LNCAP (cell line): ENCODE data around the gene NDUFS8.

Experiments used
- CTCF ChIP-seq: fragments of 450-650 bp; IDR thresholded peaks from 2 replicates; pipeline ENCODE4 v1.5.1; 2017; ENCODE audit warnings: mild to moderate bottlenecking

The NDUFS8 gene

GRCh38 chr11:68032003-68032402 lies 1.5 kb downstream of the NDUFS8 start:
- no peak for TF ChIP-seq CTCF

- no peak for TF ChIP-seq CTCF
Observed at GRCh38 chr11:68032997-68033707, 2.7 kb downstream of the NDUFS8 start.

GRCh38 chr11:68033708-68034045 lies 3.2 kb downstream of the NDUFS8 start:
- TF ChIP-seq CTCF: no peak

- TF ChIP-seq CTCF: no peak
Observed at GRCh38 chr11:68035266-68035876, 4.9 kb downstream of the NDUFS8 start.

- TF ChIP-seq CTCF: no peak
Observed at GRCh38 chr11:68036141-68036716, 5.7 kb downstream of the NDUFS8 start.

GRCh38 chr11:68036717-68037239 lies 6.3 kb downstream of the NDUFS8 start:
- no peak for TF ChIP-seq CTCF

GRCh38 chr11:68037411-68038225 lies 7.1 kb downstream of the NDUFS8 start:
- no peak for TF ChIP-seq CTCF
